GM19463 (cell line): ENCODE measurements around the gene KIF17.

Experiments used
- ATAC-seq: cut with Tn5 transposase; IDR thresholded peaks from one replicate; pipeline ENCODE4 v1.9.1; 2021; ENCODE audit warnings: mild to moderate bottlenecking, moderate library complexity; ENCODE audit not compliant: unreplicated experiment

The KIF17 gene

GRCh38 chr1:20663365-20663764 is 54.4 kb downstream of the KIF17 start:
- ATAC-seq: no peak

DNA sequence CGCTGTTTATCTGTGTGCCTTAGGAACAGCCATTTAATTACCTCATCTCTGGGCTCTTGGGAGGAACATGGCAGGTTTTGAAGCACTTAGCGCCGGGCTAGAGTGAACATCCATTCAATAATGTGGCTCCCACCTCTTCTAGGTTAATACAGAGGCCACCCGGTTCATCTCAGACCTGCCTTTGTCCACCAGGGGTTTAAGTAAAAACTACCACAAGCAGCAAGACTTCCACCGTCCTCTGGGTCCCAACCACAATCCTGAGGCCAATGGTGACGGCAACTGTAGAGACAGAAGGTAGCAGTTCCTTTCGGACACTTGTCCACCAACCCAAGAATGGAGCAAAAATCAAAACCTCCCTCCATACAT is 55.7 kb downstream of the KIF17 start:
- no peak for ATAC-seq

DNA sequence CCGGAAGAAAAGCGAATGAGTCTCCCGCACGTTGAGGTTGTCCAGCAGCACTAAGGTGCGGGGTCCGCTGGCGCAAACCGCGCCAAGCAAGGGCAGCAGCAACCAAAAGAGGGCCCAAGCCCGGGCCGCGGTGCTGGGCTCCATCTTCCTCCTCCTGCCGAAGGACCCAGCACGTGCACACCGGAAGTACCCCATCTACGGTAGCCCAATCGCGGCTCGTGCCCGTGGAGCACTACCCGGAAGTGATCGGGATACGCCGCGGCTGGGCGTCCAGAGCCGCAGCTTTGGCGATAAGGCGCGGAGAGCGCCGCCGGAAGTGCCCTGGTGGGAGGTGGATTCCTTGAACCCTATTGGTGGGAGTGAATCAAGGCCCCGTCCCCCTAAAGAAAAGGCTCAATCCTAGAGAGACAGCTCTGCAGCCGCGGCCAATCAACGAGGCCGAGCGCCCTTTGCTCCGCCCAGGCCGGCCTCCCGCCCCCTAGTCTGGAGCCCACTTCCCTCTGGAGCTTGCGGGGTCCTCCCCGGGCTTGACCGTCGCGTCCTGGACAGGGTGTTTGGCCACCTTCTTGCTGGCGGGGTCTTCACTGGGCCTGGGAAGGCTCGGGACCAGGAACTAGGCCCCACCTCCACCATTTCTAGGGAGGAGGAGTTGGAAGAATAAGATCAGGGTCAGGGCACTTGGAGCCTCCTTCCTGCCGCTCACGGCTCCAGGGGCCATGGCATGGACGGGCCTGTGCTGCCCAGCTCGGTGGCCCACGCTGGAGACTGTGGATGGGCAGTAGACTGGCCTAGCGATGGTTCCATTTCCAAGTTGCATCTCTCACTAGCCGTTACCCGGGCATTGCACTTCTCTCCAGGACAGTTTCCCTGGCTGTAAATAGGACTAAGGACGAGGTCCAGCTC is 56.3 kb downstream of the KIF17 start, which contains the start of gene DDOST:
TSS of gene DDOST (minus strand) at position 163 of the 903 bp plus-strand sequence. CDS start at position 144, 19 bp downstream.
- ATAC-seq: peak; percentile 94

DNA sequence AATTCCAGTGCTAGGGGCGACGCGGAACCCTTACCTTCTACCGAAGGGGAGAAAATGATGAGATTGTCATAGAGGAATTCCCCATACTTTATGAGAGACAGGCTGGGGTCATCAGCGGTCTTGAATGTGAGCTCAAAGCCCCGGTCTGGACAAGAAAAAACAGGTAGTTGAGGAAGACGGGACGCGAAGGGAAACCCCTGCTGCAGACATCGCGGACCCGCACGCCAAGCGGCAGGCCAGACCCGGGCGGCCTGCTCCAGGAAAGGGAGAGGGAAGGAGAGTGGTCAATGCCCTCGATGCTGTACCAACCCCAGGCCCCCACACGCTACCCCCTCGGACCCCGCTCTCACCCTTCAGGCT is 57.0 kb downstream of the KIF17 start:
- no peak for ATAC-seq

- ATAC-seq: no peak
These were observed 57.4 kb downstream of the KIF17 start for GRCh38 chr1:20660363-20660762.

GRCh38 chr1:20658166-20658915 is 59.5 kb downstream of the KIF17 start:
- ATAC-seq: no peak

GRCh38 chr1:20657024-20657423 is 60.8 kb downstream of the KIF17 start:
- ATAC-seq: no peak

DNA sequence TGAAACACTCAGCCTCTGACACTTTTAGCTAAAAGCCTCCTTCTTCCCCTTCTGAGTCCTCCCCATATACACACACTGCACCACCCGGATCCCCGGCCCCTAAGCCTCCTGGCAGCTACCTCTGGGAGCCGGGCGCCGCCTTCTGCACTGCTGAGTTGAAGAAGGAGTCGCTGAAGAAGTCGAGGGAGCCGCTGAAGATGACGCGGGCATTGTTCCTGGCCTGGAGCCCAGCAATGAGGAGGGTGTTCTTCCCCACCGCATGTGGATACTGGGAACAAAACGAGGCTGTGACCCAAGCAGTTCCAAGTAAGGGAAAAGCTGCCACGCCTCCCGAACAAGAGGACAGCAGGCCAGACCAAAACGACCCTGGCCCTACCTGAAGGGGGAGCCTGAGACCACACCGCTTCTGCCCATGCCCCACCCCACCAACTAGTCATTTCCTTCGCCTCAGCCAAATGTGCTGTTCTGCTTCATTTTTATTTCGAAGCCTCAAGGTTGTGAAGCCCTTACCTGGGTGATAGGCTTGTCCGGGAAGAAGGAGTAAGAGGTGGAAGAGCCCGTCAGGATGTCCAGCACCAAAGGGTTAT is 63.6 kb downstream of the KIF17 start:
- ATAC-seq: no peak

- no peak for ATAC-seq
These were observed 65.5 kb downstream of the KIF17 start for GRCh38 chr1:20652300-20652699.

- ATAC-seq: no peak
These were observed 68.9 kb downstream of the KIF17 start for GRCh38 chr1:20648946-20649345.

DNA sequence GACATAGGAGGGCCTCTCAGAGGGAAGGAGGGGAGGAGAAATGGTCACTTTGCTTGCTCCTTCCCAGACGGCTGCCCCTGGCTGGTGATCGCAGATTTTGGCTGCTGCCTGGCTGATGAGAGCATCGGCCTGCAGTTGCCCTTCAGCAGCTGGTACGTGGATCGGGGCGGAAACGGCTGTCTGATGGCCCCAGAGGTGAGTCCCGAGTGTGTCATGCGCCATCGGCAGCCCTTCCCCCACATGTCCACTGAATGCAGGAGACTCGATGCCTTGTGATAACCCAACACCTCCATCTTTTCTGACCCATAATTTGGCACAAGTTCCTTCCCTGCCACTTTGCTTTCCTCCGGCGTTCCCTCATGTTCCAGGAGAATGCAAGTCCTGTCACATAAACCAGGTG is 69.4 kb downstream of the KIF17 start:
- ATAC-seq: no peak

DNA sequence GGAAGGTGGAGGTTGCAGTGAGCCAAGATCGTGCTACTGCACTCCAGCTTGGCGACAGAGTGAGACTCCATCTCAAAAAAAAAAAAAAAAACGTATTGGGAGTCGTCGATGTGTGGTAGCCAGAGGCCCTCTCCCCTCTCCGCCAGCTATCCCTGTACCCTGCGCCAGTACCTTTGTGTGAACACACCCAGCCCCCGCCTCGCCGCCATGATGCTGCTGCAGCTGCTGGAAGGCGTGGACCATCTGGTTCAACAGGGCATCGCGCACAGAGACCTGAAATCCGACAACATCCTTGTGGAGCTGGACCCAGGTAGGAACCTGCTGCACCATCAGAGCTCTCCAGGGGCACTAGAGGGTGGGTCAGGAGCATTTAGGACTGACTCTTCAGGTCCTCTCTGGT is 72.4 kb downstream of the KIF17 start:
- no peak for ATAC-seq

- no peak for ATAC-seq
These were observed 73.4 kb downstream of the KIF17 start for GRCh38 chr1:20644416-20644815.

DNA sequence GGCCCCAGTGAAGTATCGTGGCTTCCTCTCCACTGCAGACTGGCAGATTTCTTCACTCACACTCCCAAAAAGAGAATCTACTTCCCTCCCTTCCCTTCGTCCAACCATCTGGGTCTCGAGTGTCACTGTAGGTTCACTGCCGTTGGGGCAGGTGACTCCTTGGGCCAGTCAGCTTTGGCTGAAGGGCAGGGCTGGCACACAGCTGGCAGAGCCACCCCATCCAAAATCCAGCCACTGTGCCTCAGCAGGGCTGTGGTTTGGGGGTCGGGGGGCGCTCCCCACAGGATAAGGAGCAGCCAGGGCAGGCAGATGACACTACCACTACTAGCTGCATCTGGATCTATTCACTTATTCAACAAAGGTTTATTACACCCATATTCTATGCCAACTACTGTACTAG is 74.7 kb downstream of the KIF17 start:
- no peak for ATAC-seq

- ATAC-seq: no peak
These were observed 75.8 kb downstream of the KIF17 start for GRCh38 chr1:20641975-20642374.

GRCh38 chr1:20640183-20640597 is 77.6 kb downstream of the KIF17 start:
- no peak for ATAC-seq

DNA sequence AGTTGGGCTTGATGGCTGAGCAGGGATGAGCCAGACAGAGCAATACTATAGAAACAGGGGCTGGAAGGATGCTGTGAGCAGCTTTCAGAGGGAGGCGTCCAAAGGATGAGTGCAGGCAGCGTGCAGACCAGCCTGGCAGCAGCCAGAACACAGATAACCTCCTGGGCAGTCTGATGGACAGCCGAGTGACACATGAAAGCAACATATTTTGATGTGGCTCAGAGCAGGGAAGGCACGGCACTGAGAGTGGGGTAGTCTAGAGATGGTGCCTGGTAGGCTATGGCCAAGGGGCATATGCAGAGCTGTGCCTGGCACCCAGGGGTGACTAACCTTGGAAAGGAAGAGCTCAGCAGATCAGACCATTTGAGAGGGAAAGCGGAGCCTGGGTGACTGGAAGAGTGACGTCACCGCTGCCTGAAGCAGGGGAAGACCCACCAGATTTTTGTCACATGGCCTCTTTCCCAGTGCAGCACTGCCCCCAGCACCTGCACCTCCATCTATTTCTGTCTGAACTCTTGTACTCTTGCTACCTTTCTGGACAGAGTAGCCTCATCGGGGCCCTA is 80.9 kb downstream of the KIF17 start:
- ATAC-seq: no peak

DNA sequence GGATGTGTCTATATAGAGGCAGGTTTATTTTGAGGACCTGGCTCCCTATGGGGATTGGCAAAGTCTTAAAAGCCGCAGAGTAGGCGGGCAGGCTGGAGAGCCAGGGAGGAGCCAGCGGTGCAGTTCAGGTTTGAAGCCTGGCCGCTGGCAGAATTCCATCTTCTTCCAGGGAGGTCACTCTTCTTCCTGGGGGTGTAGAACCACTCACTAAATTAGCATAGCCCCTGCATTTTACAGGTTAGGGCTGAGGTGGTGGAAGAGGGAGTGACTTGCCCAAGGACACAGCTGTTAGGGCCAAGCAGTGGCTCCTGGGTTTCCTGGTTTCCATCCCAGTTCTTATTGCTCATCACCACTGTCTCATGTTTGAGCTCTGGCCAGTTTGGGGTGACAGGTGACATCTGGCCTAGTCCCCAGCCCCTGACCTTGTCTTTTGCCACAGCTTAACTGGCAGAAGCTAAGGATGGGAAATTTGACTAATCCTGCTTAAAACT is 83.2 kb downstream of the KIF17 start:
- no peak for ATAC-seq

- ATAC-seq: no peak
These were observed 83.7 kb downstream of the KIF17 start for GRCh38 chr1:20634065-20634593.

DNA sequence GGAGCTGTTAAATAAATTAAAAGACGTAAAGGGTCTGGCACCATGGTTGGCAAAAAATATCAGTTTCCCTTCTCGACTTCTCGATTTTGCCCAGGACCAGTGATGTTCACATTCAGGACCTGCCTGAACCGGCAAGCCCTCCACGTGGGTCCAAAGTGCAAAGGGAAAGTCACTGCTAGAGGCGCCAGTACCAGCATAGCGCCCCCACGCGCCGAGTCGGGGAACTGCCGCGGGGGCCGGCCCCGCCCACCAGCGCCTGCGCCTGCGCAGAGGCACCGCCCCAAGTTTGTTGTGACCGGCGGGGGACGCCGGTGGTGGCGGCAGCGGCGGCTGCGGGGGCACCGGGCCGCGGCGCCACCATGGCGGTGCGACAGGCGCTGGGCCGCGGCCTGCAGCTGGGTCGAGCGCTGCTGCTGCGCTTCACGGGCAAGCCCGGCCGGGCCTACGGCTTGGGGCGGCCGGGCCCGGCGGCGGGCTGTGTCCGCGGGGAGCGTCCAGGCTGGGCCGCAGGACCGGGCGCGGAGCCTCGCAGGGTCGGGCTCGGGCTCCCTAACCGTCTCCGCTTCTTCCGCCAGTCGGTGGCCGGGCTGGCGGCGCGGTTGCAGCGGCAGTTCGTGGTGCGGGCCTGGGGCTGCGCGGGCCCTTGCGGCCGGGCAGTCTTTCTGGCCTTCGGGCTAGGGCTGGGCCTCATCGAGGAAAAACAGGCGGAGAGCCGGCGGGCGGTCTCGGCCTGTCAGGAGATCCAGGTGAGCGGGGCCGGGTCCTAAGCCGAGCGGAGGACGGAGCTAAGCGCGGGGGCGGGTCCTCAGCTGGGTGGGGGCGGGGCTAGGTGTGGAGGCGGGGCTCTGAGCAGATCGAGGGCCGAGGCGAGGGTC is 84.4 kb downstream of the KIF17 start, which contains the start of gene PINK1:
TSS of gene PINK1 (plus strand) at position 269 of the 875 bp plus-strand sequence. CDS start at position 360, 91 bp downstream.
- ATAC-seq: peak; percentile 61
